DMS79 treated with DMSO at 0.1 percent for 48 hours (cell line): ENCODE results near the gene APOD.

ENCODE experiments used
- DNase-seq: peaks from one replicate; lab custom pipeline; 2025; lab: John Stamatoyannopoulos, UW

The APOD gene

GRCh38 chr3:195524171-195524896, 59.4 kb downstream of the APOD start:
- no peak for DNase-seq

- peak; percentile 74 for DNase-seq
Measured at GRCh38 chr3:195522254-195523023, 61.3 kb downstream of the APOD start.
